HG02588 (cell line): ENCODE results near the gene NPDC1.

Experiments
- ATAC-seq: cut with Tn5 transposase; IDR thresholded peaks from one replicate; pipeline ENCODE4 v1.9.1; 2021; ENCODE audit warnings: mild to moderate bottlenecking, moderate library complexity; ENCODE audit not compliant: unreplicated experiment

Gene NPDC1

GRCh38 chr9:137057545-137057944, 11.6 kb upstream of the NPDC1 start:
- ATAC-seq = no peak

- no peak for ATAC-seq
Observed at GRCh38 chr9:137056739-137057415, 10.9 kb upstream of the NPDC1 start.

- ATAC-seq = no peak
Observed at GRCh38 chr9:137055385-137056364, 9.7 kb upstream of the NPDC1 start.

- no peak for ATAC-seq
Observed at GRCh38 chr9:137054932-137055384, 9.0 kb upstream of the NPDC1 start.

- no peak for ATAC-seq
Observed at GRCh38 chr9:137053944-137054931, 8.3 kb upstream of the NPDC1 start, which contains the start of gene ENTPD2. Gene ENTPD2, minus strand, starts transcription at chr9:137054061. Its CDS starts 64 bp downstream, at chr9:137053997.

GRCh38 chr9:137052998-137053943, 7.3 kb upstream of the NPDC1 start:
- no peak for ATAC-seq

- no peak for ATAC-seq
Observed at GRCh38 chr9:137052293-137052692, 6.3 kb upstream of the NPDC1 start.

GRCh38 chr9:137051145-137051724, 5.3 kb upstream of the NPDC1 start:
- ATAC-seq = no peak

GRCh38 chr9:137050570-137050969, 4.6 kb upstream of the NPDC1 start:
- no peak for ATAC-seq

- ATAC-seq = no peak
Observed at GRCh38 chr9:137049544-137050449, 3.8 kb upstream of the NPDC1 start.

GRCh38 chr9:137048655-137049543, 2.9 kb upstream of the NPDC1 start:
- ATAC-seq = no peak

- ATAC-seq = no peak
Observed at GRCh38 chr9:137045294-137046087, 486 bp downstream of the NPDC1 start.

- ATAC-seq = no peak
Observed at GRCh38 chr9:137044502-137045177, 1.3 kb downstream of the NPDC1 start.

- ATAC-seq = no peak
Observed at GRCh38 chr9:137044037-137044436, 1.9 kb downstream of the NPDC1 start.
